ENCODE results near the gene PDE3B. TPM values are rescaled to one million over a fixed set of nuclear protein-coding genes. Genes with fewer than 3 reads are reported as not detected.
A peak's percentile ranks its signal among the peaks of the same experiment; 100 is the strongest.

PDE3B gene
- total and polyA plus RNA-seq, 2 of the 4 experiments (the other 2 are of a cell fraction), result 0.21 to 1.3 TPM

DNA sequence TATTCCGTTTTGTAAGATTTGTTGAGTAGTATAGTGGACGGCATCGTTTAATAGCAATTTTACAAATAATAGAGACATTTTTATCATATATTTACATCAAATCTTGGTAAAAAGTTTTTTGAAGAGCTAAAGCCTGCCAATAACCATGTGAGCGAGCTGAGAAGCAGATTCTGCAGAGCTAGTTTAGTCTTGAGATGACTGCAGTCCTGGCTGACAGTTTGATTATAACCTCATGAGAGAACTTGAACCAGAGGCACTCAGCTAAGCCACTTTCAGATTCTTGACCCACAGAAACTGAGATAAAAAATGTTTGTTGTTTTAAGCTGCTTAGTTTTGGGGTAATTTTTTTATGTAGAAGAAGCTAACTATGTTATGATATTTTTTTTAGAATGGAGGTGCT is 78.9 kb downstream of the PDE3B start:
- no peak overlapping the region for H2AK9ac ChIP-seq (replicated peaks; ENCODE audit: low read depth, low read length, poor library complexity)
- H4K5ac ChIP-seq (ENCODE audit: low read depth, low read length), result no peak overlapping the region
- no peaks in the 10 kb centered on the region for H3K9me1 ChIP-seq (ENCODE audit: insufficient read depth, low read length)
- no peak overlapping the region for H3K9ac ChIP-seq (ENCODE audit: low read depth, low read length)
- H3K14ac ChIP-seq (replicated peaks; ENCODE audit: low read depth, low read length), result no peak overlapping the region
- H3K4me3 ChIP-seq (ENCODE audit: insufficient read depth, low read depth, low read length), result no peak overlapping the region
- no peak overlapping the region for H2AFZ ChIP-seq (replicated peaks; ENCODE audit: low read length, poor library complexity)
- no peaks in the 10 kb centered on the region for H4K20me1 ChIP-seq (ENCODE audit: insufficient read depth, low read length)
- no peak overlapping the region for H2AK5ac ChIP-seq (ENCODE audit: low read depth, low read length)
- H3K4ac ChIP-seq (ENCODE audit: low read depth, low read length), result no peak overlapping the region
- no peak overlapping the region for H4K8ac ChIP-seq (ENCODE audit: low read depth in 2 of 2, low read length in 2 of 2)
- H2BK5ac ChIP-seq (ENCODE audit: low read depth, low read length, poor library complexity, severe bottlenecking), result no peak overlapping the region
- ChIA-PET CTCF (no interaction called here), POLR2A (ENCODE audit: unreplicated experiment) (no interaction called here)
- no peaks in the 10 kb centered on the region for H3K36me3 ChIP-seq (ENCODE audit: control insufficient read depth, insufficient read depth, low read length)
- ATAC-seq (ENCODE audit: low read depth) (no peak; the same call in 1 of the 2 replicates), DNase-seq (peak; percentile 7)
- no peak overlapping the region for H2BK20ac ChIP-seq (ENCODE audit: low read depth, low read length)
- TF ChIP-seq, protein P1, sequence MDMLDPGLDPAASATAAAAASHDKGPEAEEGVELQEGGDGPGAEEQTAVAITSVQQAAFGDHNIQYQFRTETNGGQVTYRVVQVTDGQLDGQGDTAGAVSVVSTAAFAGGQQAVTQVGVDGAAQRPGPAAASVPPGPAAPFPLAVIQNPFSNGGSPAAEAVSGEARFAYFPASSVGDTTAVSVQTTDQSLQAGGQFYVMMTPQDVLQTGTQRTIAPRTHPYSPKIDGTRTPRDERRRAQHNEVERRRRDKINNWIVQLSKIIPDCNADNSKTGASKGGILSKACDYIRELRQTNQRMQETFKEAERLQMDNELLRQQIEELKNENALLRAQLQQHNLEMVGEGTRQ (IDR thresholded peaks at IDR 0.05; ENCODE audit: low read depth, low read length), result no peak
- TF ChIP-seq, protein P2, sequence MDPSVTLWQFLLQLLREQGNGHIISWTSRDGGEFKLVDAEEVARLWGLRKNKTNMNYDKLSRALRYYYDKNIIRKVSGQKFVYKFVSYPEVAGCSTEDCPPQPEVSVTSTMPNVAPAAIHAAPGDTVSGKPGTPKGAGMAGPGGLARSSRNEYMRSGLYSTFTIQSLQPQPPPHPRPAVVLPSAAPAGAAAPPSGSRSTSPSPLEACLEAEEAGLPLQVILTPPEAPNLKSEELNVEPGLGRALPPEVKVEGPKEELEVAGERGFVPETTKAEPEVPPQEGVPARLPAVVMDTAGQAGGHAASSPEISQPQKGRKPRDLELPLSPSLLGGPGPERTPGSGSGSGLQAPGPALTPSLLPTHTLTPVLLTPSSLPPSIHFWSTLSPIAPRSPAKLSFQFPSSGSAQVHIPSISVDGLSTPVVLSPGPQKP (IDR thresholded peaks at IDR 0.05; ENCODE audit: borderline replicate concordance, low read depth, low read length), result no peak
- no peak overlapping the region for H2BK15ac ChIP-seq (ENCODE audit: low read depth, low read length)
- in situ Hi-C loops (cut with MboI; ENCODE audit: low sequenced_read_pairs), result no loop called here
- H3K56ac ChIP-seq (ENCODE audit: extremely low read depth, insufficient read depth, low read length), result no peak overlapping the region
- 20% methylated on average over 1 of the region's 4 CpGs; no CpG with 5 or more reads in 1 of the 2 experiments for WGBS, 2 experiments (ENCODE audit: extremely low coverage in 2 of 2, insufficient read length in 1 of 2)
- dilution Hi-C loops (cut with HindIII; ENCODE audit: low sequenced_read_pairs, unreplicated experiment), result no loop called here
- intact Hi-C loops (cut with micrococcal nuclease), result no loop called here
- no peak overlapping the region for H3K18ac ChIP-seq (ENCODE audit: low read depth, low read length)
- H3K79me1 ChIP-seq (ENCODE audit: low read depth in 1 of 2, low read length in 2 of 2), result no peaks in the 10 kb centered on the region
- H3K9me3 ChIP-seq (ENCODE audit: control insufficient read depth, insufficient read depth, low read length), result no peaks in the 10 kb centered on the region
- BruUV-seq (replicated peaks), result no TSS peak
- H3K23ac ChIP-seq (ENCODE audit: low read depth, low read length), result no peak overlapping the region
- H4K91ac ChIP-seq (ENCODE audit: insufficient read depth, low read depth, low read length), result no peak overlapping the region
- no peak overlapping the region for H3K4me2 ChIP-seq (ENCODE audit: low read depth, low read length)
- H3K27ac ChIP-seq (ENCODE audit: insufficient read depth, low read length), result no peak overlapping the region
- no peak overlapping the region for H2BK120ac ChIP-seq (ENCODE audit: low read depth, low read length)
- no peaks in the 10 kb centered on the region for H3K4me1 ChIP-seq (ENCODE audit: control insufficient read depth, insufficient read depth, low read length)
- H3K27me3 ChIP-seq (ENCODE audit: control insufficient read depth, insufficient read depth, low read length), result no peaks in the 10 kb centered on the region

Data from IMR-90 (cell line).